ENCODE data around the gene CPLANE2. TPM values are rescaled to one million over a fixed set of nuclear protein-coding genes. Genes with fewer than 3 reads are reported as not detected.

CPLANE2 gene
- total RNA-seq, 4 donors from 2014 or later, result 6.6 to 45.8 (median 11.0) TPM

DNA sequence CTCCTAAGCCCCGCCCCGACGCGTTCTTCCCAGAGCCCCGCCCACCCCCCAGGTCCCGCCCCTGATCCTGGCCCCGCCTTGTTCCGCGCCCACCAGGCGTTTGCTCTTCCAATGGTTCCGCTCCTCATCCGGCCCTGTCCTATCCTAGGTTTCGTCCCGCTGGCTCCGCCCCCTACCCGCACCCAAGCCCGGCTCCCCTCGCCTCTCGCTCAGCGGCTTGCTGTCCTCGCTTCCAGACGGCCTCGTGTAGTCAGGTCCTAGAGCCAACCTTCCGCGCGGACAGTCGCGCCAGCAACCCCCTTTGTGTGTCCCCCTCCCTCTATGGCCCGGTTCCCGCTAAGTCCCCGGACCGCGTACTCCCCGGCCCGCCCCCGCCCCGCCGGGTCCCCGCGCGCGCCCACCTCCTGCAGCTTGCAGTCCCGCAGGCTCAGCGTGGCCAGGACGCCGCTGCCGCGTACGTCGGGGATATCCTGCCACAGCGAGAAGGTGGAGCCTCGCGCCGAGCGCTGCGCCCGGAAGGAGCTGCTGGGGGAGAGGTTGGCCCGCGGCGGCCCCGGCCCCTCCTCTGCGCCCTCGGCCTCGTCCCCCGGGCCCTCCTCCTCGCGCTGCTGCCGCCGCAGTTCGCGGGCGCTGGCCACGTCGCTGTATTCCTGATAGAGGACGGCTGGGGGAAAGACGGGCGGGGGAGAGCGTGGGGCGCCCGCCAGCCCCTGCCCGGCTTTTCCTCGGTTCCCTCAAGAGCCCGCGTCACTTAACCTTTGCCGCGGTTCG is 30.3 kb downstream of the CPLANE2 start:
- no peaks in the 10 kb centered on the region for H3K36me3 ChIP-seq
- peak; percentile 96 for ATAC-seq
- WGBS, 2 donors (ENCODE audit: low coverage in 1 of 2), result 0% methylated on average over 1 to 15 of the region's 87 CpGs

DNA sequence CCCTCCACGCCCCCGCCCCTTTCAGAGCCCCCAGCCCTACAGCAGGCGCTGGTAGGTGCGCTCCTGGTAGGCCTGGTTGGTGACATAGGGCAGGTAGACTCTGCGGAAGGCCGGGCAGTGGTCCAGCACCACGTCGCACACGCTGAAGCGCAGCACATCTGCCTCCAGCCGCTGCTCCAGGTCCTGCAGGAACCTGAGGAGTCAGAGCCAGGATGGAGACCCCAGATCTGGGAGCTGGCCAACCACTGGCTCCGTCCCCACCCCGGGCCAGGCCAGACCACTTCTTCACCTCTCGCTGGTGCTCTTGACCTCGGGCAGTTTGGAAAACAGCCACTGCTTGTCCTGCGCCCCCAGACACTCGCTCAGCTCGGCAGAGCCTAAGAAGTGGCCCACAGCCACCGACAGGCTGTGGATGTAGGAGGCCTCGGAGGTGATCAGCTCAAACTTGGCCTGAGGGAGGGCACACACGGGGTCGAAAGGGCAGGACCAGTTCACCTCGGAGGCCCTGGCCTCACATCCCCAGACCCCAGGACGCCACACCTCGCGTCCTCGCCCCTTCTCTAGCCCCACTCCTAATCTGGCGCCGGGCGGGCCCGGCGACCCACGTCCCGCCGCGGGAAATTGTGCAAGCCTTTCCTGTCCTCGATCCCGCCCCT is 31.0 kb downstream of the CPLANE2 start:
- Histone ChIP-seq H3K4me3 (peak overlapping the region; percentile 18 to 55), H3K36me3 (no peaks in the 10 kb centered on the region), H3K27me3 (no peaks in the 10 kb centered on the region), H3K27ac (peak overlapping the region; percentile 11 to 97 (median 90)), H3K4me1 (peaks cover 0 to 32% (median 9%) of the 10 kb centered on the region in 3 donors), H3K9me3 (no peaks in the 10 kb centered on the region)
- peak; percentile 19 for ATAC-seq
- TF ChIP-seq, protein P1, sequence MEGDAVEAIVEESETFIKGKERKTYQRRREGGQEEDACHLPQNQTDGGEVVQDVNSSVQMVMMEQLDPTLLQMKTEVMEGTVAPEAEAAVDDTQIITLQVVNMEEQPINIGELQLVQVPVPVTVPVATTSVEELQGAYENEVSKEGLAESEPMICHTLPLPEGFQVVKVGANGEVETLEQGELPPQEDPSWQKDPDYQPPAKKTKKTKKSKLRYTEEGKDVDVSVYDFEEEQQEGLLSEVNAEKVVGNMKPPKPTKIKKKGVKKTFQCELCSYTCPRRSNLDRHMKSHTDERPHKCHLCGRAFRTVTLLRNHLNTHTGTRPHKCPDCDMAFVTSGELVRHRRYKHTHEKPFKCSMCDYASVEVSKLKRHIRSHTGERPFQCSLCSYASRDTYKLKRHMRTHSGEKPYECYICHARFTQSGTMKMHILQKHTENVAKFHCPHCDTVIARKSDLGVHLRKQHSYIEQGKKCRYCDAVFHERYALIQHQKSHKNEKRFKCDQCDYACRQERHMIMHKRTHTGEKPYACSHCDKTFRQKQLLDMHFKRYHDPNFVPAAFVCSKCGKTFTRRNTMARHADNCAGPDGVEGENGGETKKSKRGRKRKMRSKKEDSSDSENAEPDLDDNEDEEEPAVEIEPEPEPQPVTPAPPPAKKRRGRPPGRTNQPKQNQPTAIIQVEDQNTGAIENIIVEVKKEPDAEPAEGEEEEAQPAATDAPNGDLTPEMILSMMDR (IDR thresholded peaks at IDR 0.05), result no peak
- TF ChIP-seq POLR2AphosphoS5 (IDR thresholded peaks at IDR 0.05), result no peak
- TF ChIP-seq POLR2A (IDR thresholded peaks at IDR 0.05), result no peak
- no peak for TF ChIP-seq EP300 (IDR thresholded peaks at IDR 0.05)
- 0% methylated on average over 6 of the region's 38 CpGs; no CpG with 5 or more reads in 1 of the 2 donors for whole genome bisulfite sequencing, 2 donors (ENCODE audit: low coverage in 1 of 2)

More for the DNA sequence above, 30.3 kb downstream of the CPLANE2 start:
- Histone ChIP-seq H3K27ac (peak overlapping the region; percentile 68 to 97 (median 90)), H3K9me3 (no peaks in the 10 kb centered on the region), H3K4me3 (peak overlapping the region; percentile 36 to 55), H3K4me1 (peaks cover 0 to 32% (median 9%) of the 10 kb centered on the region in 3 donors), H3K27me3 (no peaks in the 10 kb centered on the region)
- TF ChIP-seq POLR2AphosphoS5 (IDR thresholded peaks at IDR 0.05) (peak; percentile 68), POLR2A (IDR thresholded peaks at IDR 0.05) (peak in 1 of 2 donors; percentile 44), EP300 (IDR thresholded peaks at IDR 0.05) (no peak)
- TF ChIP-seq, protein P1 (IDR thresholded peaks at IDR 0.05), result no peak

DNA sequence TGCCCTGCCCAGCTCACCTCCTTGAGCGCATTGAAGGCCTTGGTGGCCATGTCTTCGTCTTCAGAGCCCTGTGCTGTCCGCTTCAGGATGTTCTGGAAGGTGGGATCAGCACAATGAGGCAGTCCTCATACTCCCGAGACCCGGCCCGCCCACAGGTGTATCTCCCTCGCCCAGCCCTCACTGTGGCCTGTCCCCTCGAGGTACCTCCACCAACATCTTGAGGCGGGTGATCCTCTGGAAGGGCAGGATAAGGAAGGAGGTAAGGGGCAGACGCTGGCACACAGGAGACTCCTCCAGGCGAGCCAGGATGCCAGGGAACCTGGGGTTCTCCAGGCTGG is 31.7 kb downstream of the CPLANE2 start:
- Histone ChIP-seq H3K36me3 (no peaks in the 10 kb centered on the region), H3K4me1 (peaks cover 0 to 32% (median 9%) of the 10 kb centered on the region in 3 donors), H3K4me3 (no peak overlapping the region), H3K27me3 (no peaks in the 10 kb centered on the region), H3K9me3 (no peaks in the 10 kb centered on the region), H3K27ac (peak overlapping the region in 2 of 4 donors; percentile 90 to 91)
- no peak for ATAC-seq
- WGBS, 2 donors (ENCODE audit: low coverage in 1 of 2), result no CpG with 5 or more reads among the region's 11 CpGs
- TF ChIP-seq POLR2A (IDR thresholded peaks at IDR 0.05), result no peak
- no peak for TF ChIP-seq POLR2AphosphoS5 (IDR thresholded peaks at IDR 0.05)
- TF ChIP-seq, protein P1 (IDR thresholded peaks at IDR 0.05), result peak in 1 of 4 experiments; percentile 1
- TF ChIP-seq EP300 (IDR thresholded peaks at IDR 0.05), result no peak

DNA sequence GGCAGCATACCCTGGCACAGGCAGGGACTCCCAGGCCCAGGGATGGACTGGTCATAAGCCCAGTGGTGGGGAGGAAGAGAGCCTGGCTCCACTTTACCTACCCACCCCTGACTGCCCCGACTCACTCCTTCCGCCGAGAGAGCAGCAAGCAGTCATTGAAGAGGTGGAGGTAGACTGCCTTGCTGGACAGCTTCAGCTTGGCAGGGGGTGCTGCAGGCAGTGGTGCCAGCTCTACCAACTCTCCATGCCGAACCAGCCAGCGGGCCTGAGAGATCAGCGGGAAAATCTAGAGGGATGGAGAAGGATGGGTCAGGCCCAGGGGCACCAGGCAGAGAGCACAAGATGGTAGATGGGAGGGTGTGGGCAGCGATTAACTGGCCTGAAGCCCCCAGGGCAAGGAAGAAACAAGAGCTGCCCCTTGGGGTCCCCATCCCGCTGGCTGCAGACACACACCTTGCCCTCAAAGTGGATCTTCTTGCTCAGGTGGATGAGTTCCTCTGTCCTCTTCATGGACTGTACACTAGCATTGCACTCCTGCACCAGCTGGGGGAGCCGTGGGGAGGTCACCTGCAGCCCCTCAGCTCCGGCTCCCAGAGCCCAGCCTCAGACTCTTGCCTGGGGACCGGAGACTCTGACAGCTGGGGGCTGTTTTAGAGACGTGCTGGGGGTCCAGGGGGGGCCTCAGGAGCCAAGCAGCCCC is 32.2 kb downstream of the CPLANE2 start:
- H3K27me3 ChIP-seq, result no peaks in the 10 kb centered on the region
- H3K4me1 ChIP-seq, result peaks cover 0 to 32% (median 9%) of the 10 kb centered on the region in 3 donors
- no peaks in the 10 kb centered on the region for H3K36me3 ChIP-seq
- 100% methylated on average over 1 of the region's 12 CpGs; no CpG with 5 or more reads in 1 of the 2 donors for WGBS, 2 donors (ENCODE audit: low coverage in 1 of 2)
- H3K27ac ChIP-seq, result peak overlapping the region in 1 of 4 donors; percentile 91
- no peak for ATAC-seq
- no peak overlapping the region for H3K4me3 ChIP-seq
- no peaks in the 10 kb centered on the region for H3K9me3 ChIP-seq
- TF ChIP-seq EP300 (IDR thresholded peaks at IDR 0.05) (no peak), POLR2A (IDR thresholded peaks at IDR 0.05) (no peak)
- TF ChIP-seq, protein P1 (IDR thresholded peaks at IDR 0.05), result peak in 3 of 4 experiments; percentile 20 to 43 (median 25)

Measured in gastroesophageal sphincter (tissue), 4 donors.